Uterus (tissue), 4 donors: ENCODE data around the gene CAPZB. TPM values are rescaled to one million over a fixed set of nuclear protein-coding genes. Genes with fewer than 3 reads are reported as not detected.

Source experiments
- DNase-seq, 2 donors: peaks; one replicate each; pipeline ENCODE4 v3.0.0-alpha.2; 2019 to 2020
- H3K27ac ChIP-seq, 2 donors: fragments of 200-600 bp; sonication (generic); 1 replicate in 1 of 2; 2 replicates in 1 of 2; pipeline ENCODE4 v1.5.1; 2016 to 2018
- H3K27me3 ChIP-seq, 2 donors: fragments of 200-600 bp; sonication (generic); one replicate each; pipeline ENCODE4 v1.5.1; 2018 to 2019; ENCODE audit warnings: control low read depth in 1 of 2
- H3K36me3 ChIP-seq, 2 donors: fragments of 200-600 bp; sonication (generic); one replicate each; pipeline ENCODE4 v1.5.1; 2019; ENCODE audit warnings: control low read depth in 1 of 2
- H3K4me1 ChIP-seq, 2 donors: fragments of 200-600 bp; sonication (generic); one replicate each; pipeline ENCODE4 v1.5.1; 2018 to 2019; ENCODE audit warnings: control low read depth in 1 of 2
- H3K4me3 ChIP-seq, 2 donors: fragments of 200-600 bp; sonication (generic); 1 replicate in 1 of 2; 2 replicates in 1 of 2; pipeline ENCODE4 v1.5.1; 2018 to 2019; ENCODE audit warnings: mild to moderate bottlenecking in 1 of 2
- H3K9me3 ChIP-seq, 2 donors: fragments of 200-600 bp; sonication (generic); one replicate each; pipeline ENCODE4 v1.5.1; 2019; ENCODE audit warnings: control low read depth in 1 of 2
- POLR2A ChIP-seq, 2 donors: fragments of 450-650 bp; IDR thresholded peaks; one replicate each; pipeline ENCODE4 v1.6.1; 2016; ENCODE audit warnings: antibody characterized with exemption in 2 of 2, mild to moderate bottlenecking in 1 of 2, moderate library complexity in 1 of 2
- intact Hi-C: fragments of 100-400 bp; cut with DNase I; formaldehyde crosslinking; loops from one replicate; pipeline ENCODE4 v1.15.1; 2023; ENCODE audit warnings: low total_unique reads
- total RNA-seq, 4 donors: library from RNA; depleted of rRNA in 3 of 4; stranded (reverse); fragments of >200 nt in 3 of 4; gene quantifications; one replicate each; pipeline versions ENCODE4 v1.1.0 to v1.2.4, GENCODE V29; 2014 to 2023
- TF ChIP-seq, protein P1 (sequence below), 4 experiments: fragments of 200-600 bp in 2 of 4; fragments of 450-650 bp in 2 of 4; sonication (generic) in 2 of 4; IDR thresholded peaks; one replicate each; pipeline ENCODE4 v1.5.1; 2016 to 2019; ENCODE audit warnings: antibody characterized with exemption in 4 of 4, mild to moderate bottlenecking in 2 of 4, moderate library complexity in 1 of 4
- donor health status: DM: yes; HTN: yes; CAD: no.

CAPZB gene
- total RNA-seq, 4 donors from 2014 or later = 94.4 to 281 (median 141) TPM

GRCh38 chr1:19375631-19376400 lies 109.5 kb downstream of the CAPZB start:
- no peak for DNase-seq
- Histone ChIP-seq H3K27ac (peak overlapping the region; percentile 62 to 84), H3K27me3 (no peaks in the 10 kb centered on the region), H3K9me3 (no peaks in the 10 kb centered on the region), H3K4me3 (no peak overlapping the region), H3K4me1 (peaks cover 8 to 9% of the 10 kb centered on the region in 2 donors), H3K36me3 (no peaks in the 10 kb centered on the region)
- intact Hi-C loops = no loop called here
- TF ChIP-seq, protein P1, sequence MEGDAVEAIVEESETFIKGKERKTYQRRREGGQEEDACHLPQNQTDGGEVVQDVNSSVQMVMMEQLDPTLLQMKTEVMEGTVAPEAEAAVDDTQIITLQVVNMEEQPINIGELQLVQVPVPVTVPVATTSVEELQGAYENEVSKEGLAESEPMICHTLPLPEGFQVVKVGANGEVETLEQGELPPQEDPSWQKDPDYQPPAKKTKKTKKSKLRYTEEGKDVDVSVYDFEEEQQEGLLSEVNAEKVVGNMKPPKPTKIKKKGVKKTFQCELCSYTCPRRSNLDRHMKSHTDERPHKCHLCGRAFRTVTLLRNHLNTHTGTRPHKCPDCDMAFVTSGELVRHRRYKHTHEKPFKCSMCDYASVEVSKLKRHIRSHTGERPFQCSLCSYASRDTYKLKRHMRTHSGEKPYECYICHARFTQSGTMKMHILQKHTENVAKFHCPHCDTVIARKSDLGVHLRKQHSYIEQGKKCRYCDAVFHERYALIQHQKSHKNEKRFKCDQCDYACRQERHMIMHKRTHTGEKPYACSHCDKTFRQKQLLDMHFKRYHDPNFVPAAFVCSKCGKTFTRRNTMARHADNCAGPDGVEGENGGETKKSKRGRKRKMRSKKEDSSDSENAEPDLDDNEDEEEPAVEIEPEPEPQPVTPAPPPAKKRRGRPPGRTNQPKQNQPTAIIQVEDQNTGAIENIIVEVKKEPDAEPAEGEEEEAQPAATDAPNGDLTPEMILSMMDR (IDR thresholded peaks at IDR 0.05) = no peak
- no peak for TF ChIP-seq POLR2A (IDR thresholded peaks at IDR 0.05)

DNA sequence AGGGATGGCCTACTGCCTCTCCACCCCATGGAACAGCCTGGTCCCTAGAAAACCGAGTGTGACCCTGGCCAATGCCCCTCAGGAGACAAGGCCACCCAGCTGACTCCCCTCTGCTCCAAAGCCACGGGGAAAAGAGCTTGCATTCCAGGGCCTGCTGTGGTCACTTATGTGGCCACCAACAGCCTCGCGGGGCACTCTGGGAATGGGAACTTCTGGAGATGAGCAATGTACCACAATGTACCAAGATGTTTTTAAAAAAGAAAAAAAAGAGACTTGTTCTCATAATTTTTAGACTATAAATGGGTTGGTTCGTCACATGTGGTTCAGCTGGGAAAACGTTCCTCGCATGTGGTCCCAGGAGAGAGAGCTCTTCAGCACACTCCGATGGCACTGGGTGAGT lies 110.4 kb downstream of the CAPZB start:
- intact Hi-C loops = no loop called here
- H3K27ac ChIP-seq = peak overlapping the region; percentile 81 to 84
- no peak for DNase-seq
- no peaks in the 10 kb centered on the region for H3K36me3 ChIP-seq
- TF ChIP-seq, protein P1 (IDR thresholded peaks at IDR 0.05) = no peak
- TF ChIP-seq POLR2A (IDR thresholded peaks at IDR 0.05) = no peak
- no peak overlapping the region for H3K4me3 ChIP-seq
- no peaks in the 10 kb centered on the region for H3K27me3 ChIP-seq
- peaks cover 8 to 9% of the 10 kb centered on the region in 2 donors for H3K4me1 ChIP-seq
- no peaks in the 10 kb centered on the region for H3K9me3 ChIP-seq

DNA sequence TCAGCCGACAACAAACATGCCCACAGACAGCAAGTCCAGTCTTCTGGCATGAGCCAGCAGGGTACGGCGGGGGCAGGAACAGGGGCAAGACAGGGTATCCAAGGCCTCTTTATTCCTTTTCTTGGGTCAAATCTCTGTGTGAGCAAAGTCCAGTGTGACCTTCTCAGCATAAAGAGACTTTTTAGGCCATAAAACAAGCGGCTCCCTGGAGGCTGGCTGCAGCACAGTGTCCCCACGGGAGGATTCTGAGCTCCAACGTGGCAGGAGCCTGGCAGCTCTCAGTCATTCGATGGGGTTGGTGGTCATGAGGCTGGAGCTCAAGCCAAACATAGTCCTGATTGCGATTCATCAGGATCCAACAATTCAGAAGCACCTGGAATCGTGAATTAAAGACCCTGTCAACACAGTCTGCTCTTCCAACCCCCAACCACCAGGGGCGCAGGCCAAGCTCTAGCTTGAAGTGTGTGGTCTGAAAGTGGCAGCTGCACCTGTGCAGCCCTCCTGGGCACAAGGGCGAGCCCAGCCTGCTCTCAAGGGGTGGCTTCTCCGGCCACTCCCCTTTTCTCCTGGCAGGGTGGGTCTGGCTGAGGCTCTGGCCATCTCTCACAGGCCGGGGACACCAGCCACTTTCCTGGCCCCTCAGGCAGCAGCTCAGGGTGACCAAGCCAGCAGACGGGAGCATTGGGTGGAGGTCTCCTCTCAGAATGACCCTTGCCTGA lies 111.1 kb downstream of the CAPZB start:
- peak overlapping the region; percentile 81 to 84 for H3K27ac ChIP-seq
- no peaks in the 10 kb centered on the region for H3K27me3 ChIP-seq
- no peaks in the 10 kb centered on the region for H3K36me3 ChIP-seq
- no peaks in the 10 kb centered on the region for H3K9me3 ChIP-seq
- peaks cover 8 to 11% of the 10 kb centered on the region in 2 donors for H3K4me1 ChIP-seq
- intact Hi-C loops = no loop called here
- TF ChIP-seq, protein P1 (IDR thresholded peaks at IDR 0.05) = no peak
- TF ChIP-seq POLR2A (IDR thresholded peaks at IDR 0.05) = no peak
- no peak for DNase-seq
- no peak overlapping the region for H3K4me3 ChIP-seq

DNA sequence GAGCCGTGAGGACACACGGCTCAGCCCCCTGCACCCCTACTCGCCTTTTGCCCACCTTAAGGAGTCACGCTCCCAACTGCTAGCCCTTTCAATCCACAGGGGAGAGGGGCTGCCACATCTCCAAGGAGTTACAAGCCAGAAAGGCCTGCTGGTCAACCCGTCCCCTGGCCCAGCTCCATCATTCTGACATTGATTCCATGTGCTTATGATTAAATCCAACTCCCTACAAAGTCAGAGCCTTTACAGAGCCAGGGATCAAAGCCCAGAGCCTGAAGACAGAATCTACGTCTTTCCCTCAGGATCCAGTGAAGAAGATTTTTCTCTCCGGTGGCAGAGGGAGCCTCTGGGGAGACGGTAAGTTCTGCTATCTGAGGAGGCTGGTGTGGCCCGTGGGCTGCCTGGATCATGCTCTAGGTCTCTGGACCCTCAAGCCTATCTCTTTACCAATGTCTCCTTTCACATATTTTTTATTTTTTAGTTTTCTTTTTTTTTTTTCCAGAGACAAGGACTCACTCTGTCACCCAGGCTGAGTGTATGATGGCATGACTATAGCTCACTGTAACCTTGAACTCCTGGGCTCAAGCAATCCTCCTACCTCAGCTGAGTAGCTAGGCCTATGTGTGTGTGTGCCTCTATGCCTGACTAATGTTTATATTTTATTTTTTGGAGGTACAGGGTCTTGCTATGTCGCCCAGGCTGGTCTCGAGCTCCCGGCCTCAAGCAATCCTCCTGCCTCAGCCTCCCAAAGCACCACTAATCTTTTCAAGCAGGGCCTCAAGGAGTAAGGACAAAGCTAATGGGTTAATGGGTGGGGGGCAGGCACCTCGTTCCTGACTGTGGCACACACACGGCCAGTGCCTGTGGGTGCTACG lies 111.9 kb downstream of the CAPZB start:
- no peaks in the 10 kb centered on the region for H3K9me3 ChIP-seq
- H3K4me1 ChIP-seq = peaks cover 8 to 14% of the 10 kb centered on the region in 2 donors
- intact Hi-C loops = no loop called here
- TF ChIP-seq POLR2A (IDR thresholded peaks at IDR 0.05) = no peak
- TF ChIP-seq, protein P1 (IDR thresholded peaks at IDR 0.05) = no peak
- peak overlapping the region; percentile 81 to 84 for H3K27ac ChIP-seq
- peak; percentile 72 to 80 for DNase-seq
- H3K27me3 ChIP-seq = no peaks in the 10 kb centered on the region
- no peaks in the 10 kb centered on the region for H3K36me3 ChIP-seq
- H3K4me3 ChIP-seq = no peak overlapping the region
